GM21515 (cell line): ENCODE measurements around the gene OTOA.
"Not testable (repeated sequence)": the region's sequence is repeated elsewhere in the genome, so short reads cannot be mapped to it uniquely, and the experiment has no call there.

Experiments
- ATAC-seq: cut with Tn5 transposase; IDR thresholded peaks from one replicate; pipeline ENCODE4 v1.9.1; 2021; ENCODE audit not compliant: unreplicated experiment

OTOA gene

DNA sequence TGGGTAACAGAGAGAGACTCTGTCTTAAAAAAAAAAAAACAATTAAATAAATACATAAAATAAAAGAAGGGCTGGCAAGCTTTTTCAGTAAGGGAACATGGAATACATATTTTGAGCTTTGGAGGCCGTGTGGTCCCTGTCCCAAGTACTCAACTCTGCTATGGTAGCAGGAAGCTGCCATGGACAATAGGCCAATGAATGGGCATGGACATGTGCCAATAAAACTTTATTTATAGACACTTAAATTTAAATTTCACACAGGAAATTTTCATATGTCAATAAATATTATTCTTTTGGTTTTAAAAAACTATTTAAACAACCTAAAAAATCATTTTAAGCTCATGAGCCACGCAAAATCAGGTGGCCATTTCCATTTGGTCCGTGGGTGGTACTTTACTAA, 3.8 kb downstream of the OTOA start:
- no peak for ATAC-seq

DNA sequence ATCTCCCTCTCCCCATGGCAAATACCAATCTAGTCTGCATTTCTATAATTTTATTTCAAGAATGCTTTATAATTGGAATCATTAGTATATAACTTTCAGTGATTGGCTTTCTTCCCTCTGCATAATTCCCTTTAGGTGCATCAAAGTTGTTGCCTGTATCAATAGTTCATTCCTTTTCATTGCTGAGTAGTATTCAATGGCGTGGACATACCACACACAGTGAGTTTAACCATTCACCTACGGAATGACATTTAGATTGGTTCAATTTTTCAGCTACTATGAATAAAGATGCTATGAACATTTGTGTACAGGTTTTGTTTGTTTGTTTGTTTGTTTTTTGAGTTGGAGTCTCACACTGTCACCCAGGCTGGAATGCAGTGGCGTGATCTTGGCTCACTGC, 9.7 kb downstream of the OTOA start:
- no peak for ATAC-seq

DNA sequence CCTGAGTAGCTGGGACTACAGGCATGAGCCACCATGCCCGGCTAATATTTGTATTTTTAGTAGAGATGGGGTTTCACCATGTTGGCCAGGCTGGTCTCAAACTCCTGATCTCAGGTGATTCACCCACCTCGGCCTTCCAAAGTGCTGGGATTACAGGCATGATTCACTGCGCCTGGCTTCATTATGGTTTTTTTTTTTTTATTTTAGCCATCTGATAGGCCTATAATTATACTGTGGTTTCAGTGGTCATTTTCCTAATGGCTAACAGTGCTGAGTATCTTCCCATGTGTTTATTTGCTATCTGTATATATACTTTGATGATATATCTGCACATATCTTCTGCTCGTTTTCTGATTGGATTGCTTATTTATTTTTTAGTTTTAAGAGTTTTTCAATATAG, 10.7 kb downstream of the OTOA start:
- not testable (repeated sequence) for ATAC-seq

DNA sequence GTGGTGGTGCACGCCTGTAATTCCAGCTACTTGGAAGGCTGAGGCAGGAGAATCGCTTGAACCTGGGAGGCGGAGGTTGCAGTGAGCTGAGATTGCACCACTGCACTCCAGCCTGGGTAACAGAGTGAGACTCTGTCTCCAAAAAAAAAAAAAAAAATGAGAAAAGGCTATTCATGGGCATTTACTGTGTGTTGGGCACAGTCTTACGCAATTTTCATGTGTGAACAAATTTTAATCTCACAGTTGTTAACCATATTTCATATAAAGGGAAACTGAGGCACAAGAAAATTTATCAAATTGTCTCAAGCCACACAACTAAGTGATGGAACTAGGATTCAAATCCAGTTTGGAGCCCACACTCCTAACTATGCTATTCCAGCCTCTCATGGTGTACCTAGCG, 16.9 kb downstream of the OTOA start:
- not testable (repeated sequence) for ATAC-seq

DNA sequence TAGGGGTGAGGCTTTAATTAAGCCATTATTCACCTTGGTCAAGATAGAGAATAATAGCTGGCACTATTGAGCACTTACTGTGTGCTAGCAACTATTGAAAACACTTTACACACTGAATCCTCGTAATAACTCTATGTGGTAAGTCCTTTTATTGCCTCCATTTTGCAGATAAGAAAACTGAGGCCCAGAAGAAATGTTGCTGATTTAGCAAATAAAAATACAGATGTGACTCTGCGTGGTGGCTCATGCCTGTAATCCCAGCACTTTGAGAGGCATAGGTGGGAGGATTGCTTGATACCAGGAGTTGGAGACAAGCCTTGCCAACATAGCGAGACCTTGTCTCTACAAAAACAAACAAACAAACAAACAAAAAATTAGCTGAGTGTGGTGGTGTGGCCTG, 19.4 kb downstream of the OTOA start:
- ATAC-seq, result no peak

DNA sequence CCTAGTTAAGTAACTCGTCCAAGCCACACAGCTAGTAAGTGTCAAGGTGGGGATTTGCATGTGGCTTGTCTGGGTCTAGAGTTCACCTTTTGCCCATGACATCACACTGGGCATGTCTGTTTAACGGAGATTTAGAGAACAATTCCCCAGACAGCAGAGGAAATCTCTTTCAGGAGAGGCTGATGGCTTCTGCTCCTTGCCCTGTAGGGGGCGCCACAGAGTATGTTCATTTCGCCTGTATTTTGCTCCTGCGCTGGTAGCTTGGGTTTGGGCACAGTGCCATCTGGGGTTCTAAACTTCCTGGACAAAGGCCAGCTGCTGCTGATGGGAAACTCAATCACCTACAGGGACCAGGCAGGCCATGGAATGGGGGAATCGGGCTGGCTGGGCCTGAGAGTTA, 20.4 kb downstream of the OTOA start:
- ATAC-seq, result no peak

DNA sequence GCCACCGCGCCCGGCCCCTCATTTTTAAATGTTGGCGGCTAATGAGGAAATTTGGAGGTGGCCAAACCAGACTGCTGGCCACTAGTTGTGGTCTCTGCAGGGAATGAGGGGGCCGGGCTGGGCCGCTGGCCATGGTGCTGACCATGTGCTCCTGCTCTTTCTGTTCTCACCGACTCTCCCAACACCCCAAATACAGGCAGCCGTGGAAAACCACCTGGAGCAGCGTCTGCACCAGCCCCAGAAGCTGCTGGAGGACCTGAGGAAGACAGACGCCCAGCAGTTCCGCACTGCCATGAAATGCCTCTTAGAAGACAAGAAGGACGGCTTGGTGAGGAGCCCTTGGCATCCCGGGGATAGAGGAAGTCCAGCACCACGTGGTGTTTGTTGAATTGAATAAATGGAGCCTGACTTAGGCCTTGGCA, 21.3 kb downstream of the OTOA start:
- ATAC-seq, result no peak

DNA sequence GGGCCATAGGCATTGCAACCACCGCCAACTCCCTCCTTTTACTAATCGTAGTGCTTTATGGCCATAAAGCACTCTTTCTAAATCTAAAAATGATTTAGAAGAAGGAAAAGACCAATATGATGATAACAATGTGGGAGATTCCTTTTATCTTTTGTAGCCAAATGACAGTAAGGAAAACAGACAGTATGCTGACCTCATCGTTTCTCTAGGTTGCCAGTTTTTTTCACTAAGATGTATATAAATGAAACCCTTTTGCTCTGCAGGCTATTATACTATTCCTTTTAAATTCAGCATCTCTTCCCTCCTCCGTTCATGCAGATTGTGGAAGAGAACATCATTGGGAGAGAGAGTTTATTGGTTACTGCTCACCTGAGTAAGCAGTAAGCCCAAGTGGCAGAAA, 25.3 kb downstream of the OTOA start:
- no peak for ATAC-seq

DNA sequence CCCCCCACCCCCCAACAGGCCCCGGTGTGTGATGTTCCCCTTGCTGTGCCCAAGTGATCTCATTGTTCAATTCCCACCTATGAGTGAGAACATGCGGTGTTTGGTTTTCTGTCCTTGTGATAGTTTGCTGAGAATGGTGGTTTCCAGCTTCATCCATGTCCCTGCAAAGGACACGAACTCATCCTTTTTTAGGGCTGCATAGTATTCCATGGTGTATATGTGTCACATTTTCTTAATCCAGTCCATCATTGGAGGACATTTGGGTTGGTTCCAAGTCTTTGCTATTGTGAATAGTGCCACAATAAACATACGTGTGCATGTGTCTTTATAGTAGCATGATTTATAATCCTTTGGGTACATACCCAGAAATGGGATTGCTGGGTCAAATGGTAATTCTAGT, 27.2 kb downstream of the OTOA start:
- not testable (repeated sequence) for ATAC-seq

DNA sequence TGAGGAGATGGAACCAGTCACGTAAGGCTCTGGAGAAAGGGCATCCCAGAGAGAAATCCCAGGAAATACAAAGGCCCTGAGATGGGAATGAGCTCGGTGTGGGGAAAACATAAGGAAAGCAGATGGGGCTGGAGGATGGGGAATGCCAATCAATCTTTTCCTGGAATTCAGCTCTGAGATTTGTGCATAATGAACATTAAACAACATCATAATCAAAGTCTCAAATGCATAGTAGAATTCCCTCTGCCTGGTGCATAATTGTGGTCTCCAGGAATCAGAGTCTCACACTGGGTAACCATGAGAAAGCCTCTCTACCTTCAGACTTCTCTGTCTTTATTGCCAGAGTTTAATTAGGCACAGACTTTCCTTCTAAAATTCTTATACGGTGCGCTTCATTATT, 30.8 kb downstream of the OTOA start:
- ATAC-seq, result no peak

DNA sequence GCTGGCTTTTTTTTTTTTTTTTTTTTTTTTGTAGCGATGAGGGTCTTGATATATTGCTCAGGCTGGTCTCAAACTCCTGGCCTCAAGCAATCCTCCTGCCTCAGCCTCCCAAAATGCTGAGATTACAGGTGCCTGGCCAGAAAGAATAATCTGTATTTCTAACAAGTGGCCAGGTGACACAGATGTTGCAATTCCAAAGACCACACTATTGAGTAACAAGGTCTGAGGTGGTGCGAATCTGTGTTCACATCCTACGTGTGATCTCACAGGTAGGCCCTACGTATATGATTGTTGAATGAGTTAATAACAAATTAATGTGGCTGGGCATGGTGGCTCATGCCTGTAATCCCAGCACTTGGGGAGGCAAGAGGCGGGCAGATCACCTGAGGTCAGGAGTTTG, 33.3 kb downstream of the OTOA start:
- ATAC-seq, result no peak

DNA sequence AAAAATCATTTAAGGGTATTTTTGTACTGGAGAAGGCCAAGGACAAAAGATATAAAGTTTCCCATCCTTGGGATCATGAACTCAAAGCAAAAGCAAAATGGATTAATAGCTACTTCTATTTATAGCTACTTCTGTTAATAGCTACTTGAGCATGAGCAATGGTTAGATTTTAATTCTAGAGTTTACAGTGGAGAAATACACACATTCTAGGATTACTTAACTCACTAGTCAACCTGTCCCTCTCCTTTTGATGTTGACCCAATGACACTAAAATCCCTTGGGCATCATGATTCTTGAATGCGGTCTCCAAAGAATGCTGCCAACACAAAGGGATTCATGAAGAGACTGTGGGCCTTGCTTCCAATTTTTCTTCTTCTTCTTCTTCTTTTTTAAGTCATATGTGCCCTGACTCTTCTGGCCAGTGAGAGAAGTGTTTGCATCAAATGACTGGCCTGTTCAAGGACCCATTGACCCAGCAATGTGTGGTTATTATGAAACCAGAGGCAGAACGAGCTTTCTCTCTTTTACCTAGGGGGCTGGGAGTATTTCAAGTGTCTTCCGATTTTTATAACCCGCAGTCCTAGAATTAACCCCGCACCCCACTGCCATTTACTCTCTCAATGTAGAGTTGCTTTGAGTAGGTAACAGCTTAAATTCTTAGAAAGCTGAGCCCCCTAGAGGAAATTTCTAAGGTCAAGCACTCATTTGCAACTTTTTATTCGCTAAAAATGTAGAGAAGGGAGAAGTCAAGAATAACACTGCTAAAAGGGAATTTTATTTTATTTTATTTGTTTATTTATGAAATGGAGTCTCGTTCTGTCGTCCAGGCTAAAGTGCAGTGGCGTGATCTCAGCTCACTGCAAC, 34.6 kb downstream of the OTOA start:
- no peak for ATAC-seq

DNA sequence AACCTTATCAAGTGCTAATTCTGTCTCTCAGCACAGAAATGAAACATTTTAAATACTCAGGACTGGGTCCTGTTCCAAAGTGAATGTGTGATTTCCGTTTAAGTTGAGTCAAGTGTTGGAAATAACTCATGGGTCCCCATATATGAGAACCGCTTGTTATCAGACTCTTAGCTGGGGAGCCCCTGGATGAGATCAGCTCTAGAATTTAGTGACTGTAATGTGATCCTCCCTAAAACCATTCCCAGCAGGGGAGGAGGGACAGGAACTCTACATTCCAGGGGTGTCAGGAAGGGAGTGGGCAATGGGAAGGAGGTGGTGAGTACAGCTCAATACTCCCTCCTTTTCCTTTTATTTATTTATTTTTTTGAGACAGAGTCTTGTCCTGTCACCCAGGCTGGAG, 37.5 kb downstream of the OTOA start:
- ATAC-seq, result no peak

DNA sequence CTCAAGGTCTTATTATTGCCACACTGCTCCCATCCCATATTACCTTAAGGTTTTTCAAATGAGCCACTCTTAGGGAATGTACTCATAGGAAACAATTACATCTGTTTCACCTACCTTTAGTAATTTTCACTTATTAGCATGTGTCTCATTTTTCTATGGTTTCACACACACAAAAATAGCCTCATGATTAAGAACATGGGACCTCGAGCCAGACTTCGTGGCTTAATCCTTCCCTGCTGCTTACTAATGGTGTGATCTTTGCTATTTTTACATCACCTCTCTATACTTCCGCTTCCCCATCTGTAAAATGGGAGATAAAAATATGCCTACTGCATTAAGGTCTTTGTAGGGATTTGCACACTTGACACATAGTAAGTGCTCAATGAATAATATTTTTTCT, 38.5 kb downstream of the OTOA start:
- ATAC-seq, result no peak

DNA sequence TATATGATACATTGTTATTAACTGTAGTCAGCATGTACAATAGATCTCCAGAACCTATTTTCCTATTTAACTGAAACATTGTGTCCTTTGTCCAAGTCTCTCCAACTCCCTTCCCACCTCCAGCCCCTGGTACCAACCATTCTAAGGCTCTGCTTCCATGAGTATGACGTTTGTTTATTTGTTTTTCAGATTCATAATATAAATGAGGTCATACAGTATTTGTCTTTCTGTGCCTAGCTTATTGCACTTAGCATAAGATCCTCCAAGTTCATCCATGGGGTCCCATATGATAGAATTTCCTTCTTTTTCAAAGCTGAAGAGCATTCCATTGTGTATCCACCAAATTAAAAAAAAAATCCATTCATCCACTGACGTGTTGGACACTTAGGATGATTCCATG, 39.4 kb downstream of the OTOA start:
- no peak for ATAC-seq

DNA sequence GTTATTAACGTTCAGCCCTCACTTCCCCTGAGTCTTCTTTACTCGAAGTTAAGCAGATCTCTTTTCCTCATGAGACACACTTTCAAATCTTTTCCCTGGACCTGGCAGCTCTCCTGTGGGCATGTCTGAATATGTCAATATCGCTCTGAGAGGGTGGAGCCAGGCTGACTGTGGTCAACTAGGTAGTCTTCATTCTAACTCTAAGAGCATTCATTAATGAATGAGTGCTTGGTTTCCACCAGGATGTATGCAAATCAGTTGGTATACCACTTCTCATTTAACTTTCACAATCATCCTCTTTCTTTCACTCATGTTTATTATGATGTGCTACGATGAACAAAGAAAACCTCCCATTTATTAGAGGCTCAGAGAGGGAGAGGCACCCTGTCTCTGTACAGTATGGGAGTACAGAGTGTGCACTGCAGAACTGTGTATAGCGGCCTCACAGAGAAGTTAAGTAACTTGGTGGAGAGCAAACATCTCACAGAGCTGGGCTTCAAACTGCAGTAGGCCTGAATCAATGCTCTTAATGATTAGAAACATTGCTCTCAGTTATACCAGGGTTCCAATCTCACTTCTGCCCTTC, 39.9 kb downstream of the OTOA start:
- ATAC-seq, result no peak

DNA sequence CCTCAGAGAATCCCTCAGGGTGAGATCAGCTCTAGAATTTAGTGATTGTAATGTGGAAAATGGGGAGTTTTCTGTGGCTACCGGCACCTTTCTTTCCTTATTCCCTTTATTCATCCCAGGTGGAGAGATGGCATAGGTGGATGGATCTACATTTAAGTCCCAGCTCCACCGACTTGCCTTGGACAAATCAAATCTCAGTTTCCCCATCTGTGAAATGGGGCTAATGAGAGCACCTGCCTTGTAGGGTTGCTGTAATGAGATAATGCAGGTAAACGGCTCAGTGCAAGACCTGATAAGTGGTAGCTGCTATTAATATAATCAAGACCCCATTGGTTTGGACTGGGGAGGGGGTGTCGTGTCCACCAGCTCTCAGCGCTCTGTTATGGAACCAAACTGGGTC, 40.5 kb downstream of the OTOA start:
- no peak for ATAC-seq

DNA sequence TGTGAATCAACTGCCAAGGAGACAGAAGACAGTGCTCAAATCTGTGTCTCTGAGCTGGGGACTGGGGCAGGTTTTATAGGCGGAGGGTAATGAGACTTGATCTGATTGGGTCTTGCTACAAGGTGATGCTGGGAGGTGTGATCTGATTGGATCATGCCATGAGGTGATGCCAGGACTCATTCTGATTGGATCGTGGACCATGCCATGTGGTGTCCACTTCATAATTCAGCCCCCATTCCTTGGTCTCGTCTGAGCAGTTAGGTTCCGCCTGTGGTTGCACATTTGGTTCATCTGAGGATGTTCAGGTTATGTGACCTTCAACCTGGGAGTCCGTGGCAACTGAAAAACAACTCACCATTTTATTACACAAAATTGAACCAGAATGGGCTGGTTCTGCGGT, 41.0 kb downstream of the OTOA start:
- no peak for ATAC-seq

DNA sequence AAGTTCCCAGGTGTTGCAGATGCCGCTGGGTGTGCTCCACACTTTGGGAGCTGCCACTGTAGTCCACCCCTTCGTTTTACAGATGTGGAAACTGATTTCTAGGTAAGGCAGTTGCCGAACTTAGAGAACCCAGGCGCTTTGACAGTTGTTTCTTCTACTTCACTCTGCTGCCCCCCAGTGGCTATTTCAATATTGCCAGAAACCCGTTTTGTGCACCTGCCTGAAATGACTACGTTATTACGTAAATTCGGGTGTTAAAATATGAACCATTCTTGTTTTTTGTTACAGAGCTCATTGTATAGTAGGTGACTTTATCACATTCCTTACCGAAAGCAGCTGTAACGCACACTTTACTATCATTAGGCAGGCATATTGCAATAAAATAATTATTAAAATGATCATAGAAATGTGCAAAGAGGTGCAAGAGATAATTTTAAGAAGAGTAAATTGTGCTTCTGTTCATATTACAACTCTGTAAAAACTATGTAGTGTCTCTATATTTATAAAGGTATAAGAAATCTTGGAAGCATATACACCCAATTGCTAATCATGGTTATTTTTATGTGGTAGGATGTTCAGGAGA, 44.9 kb downstream of the OTOA start:
- no peak for ATAC-seq

DNA sequence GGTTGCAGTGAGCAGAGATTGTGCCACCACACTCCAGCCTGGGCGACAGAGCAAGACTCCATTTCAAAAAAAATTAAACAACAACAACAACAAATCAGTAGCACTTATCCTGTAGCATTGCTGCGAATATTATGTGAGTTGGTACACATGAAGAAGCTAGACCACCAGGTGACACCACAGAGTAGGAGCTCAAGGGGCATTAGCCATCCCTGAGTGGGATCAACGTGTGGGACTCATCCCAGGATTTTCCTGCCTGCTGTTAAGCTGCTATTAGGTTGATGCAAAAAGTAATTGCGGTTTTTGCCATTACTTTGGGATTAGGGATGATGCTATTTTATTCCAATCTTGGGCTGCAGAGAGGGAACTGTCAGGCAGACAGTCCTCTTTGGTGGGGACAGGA, 47.2 kb downstream of the OTOA start:
- no peak for ATAC-seq

DNA sequence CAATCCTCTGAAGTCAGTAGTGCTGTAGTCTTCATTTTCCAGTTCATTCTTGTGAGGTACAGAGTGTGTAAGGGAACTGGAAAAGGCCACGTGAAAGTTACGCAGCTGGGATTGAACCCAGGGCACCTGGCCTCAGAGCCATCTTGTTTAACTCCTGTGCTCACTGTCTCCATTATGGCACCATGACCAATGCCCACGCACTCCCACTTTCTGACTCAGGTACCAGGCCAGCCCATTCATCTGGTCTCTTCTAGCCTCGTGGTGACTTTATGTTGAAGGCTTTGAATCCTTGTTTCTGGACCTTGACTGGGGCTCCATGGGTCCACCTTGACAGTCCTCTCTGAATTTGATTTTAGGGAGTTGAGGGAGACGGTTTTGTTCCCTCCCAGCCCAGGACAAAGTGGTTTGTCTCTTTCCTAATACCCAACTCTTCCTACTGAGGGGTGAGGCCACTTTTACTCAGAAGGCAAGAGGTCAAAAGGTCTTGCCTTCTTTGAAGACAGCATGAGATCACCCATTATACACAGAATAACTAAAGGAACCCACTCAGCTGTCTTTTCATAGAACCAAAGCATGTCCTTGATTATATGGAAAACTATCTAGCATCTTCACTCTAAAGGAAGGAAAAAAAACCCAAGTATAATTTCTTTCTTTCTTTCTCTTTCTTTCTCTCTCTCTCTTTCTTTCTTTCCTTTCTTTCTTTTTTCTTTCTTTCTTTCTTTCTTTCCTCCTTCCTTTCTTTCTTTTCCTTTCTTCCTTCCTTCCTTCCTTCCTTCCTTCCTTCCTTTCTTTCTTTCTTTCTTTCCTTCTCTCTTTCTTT, 50.0 kb downstream of the OTOA start:
- ATAC-seq, result no peak

DNA sequence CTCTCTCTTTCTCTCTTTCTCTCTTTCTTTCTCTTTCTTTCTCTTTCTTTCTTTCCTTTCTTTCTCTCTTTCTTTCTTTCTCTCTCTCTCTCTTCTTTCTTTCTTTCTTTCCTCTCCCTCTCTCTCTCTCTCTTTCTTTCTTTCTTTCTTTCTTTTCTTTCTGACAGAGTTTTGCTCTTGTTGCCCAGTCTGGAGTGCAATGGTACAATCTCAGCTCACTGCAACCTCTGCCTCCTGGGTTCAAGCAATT, 50.5 kb downstream of the OTOA start:
- ATAC-seq, result not testable (repeated sequence)
